A673 (cell line): ENCODE results near the gene NECTIN1. TPM values are rescaled to one million over a fixed set of nuclear protein-coding genes. Genes with fewer than 3 reads are reported as not detected.
A peak's percentile ranks its signal among the peaks of the same experiment; 100 is the strongest.

ENCODE experiments used
- BruUV-seq: library from RNA; stranded (reverse); fragments of 400-500 nt; replicated peaks from 2 replicates; lab custom pipeline; 2021; lab: Mats Ljungman, UMichigan
- CTCF ChIA-PET: fragments of 300-600 bp; sonication (Branson Sonifier 250); formaldehyde crosslinking; loops from one replicate; lab custom pipeline; 2022; ENCODE audit warnings: antibody characterized with exemption; lab: Charles Lee
- POLR2A ChIA-PET: fragments of 300-600 bp; sonication (Branson Sonifier 250); formaldehyde crosslinking; loops from one replicate; lab custom pipeline; 2022; ENCODE audit warnings: antibody characterized with exemption; ENCODE audit not compliant: low non-redundant PET; lab: Charles Lee
- DNase-seq: peaks from one replicate; pipeline ENCODE4 v3.0.0-alpha.2; 2015; ENCODE audit warnings: low spot score
- H3K27ac ChIP-seq: fragments of 200-600 bp; sonication (generic); 2 replicates; pipeline ENCODE4 v1.5.1; 2016; ENCODE audit warnings: mixed run types, low read depth, mild to moderate bottlenecking, mixed read lengths, antibody characterized with exemption, low read length; ENCODE audit not compliant: poor library complexity, severe bottlenecking
- H3K27me3 ChIP-seq: fragments of 200-600 bp; sonication (generic); replicated peaks from 2 replicates; pipeline ENCODE4 v1.6.1; 2017; ENCODE audit warnings: mixed run types, low read depth, mild to moderate bottlenecking, mixed read lengths, antibody characterized with exemption, low read length; ENCODE audit not compliant: insufficient read depth, poor library complexity
- H3K36me3 ChIP-seq: fragments of 200-600 bp; sonication (generic); 2 replicates; pipeline ENCODE4 v1.6.1; 2016; ENCODE audit warnings: mixed run types, mild to moderate bottlenecking, mixed read lengths, antibody characterized with exemption, low read length; ENCODE audit not compliant: insufficient read depth, poor library complexity, severe bottlenecking
- H3K4me1 ChIP-seq: fragments of 200-600 bp; sonication (generic); 2 replicates; pipeline ENCODE4 v1.6.1; 2017; ENCODE audit warnings: mixed run types, mild to moderate bottlenecking, mixed read lengths, antibody characterized with exemption, low read length; ENCODE audit not compliant: insufficient read depth, poor library complexity, severe bottlenecking
- H3K4me3 ChIP-seq: fragments of 200-600 bp; sonication (generic); 2 replicates; pipeline ENCODE4 v1.5.1; 2016; ENCODE audit warnings: low read depth, mixed run types, mild to moderate bottlenecking, mixed read lengths, low read length; ENCODE audit not compliant: poor library complexity, severe bottlenecking
- H3K9me3 ChIP-seq: fragments of 200-600 bp; sonication (generic); 2 replicates; pipeline ENCODE4 v1.6.1; 2016; ENCODE audit warnings: mixed run types, low read depth, mild to moderate bottlenecking, mixed read lengths, antibody characterized with exemption, low read length; ENCODE audit not compliant: poor library complexity, severe bottlenecking
- CTCF ChIP-seq: fragments of 300-800, 200-600 bp; sonication (generic); conservative IDR thresholded peaks from 2 replicates; pipeline ENCODE4 v1.5.1; 2017; ENCODE audit warnings: low read depth, mild to moderate bottlenecking, antibody characterized with exemption, low read length, moderate library complexity, mixed read lengths
- EZH2 ChIP-seq: fragments of 200-600 bp; sonication (generic); IDR thresholded peaks from 2 replicates; pipeline ENCODE4 v1.6.1; 2017; ENCODE audit warnings: borderline replicate concordance, low read depth, mild to moderate bottlenecking, mixed read lengths, antibody characterized with exemption, low read length; ENCODE audit not compliant: poor library complexity, severe bottlenecking
- intact Hi-C: fragments of 100-400 bp; cut with micrococcal nuclease; formaldehyde crosslinking; loops from one replicate; pipeline ENCODE4 v1.10.0; 2022; ENCODE audit not compliant: unreplicated experiment
- total RNA-seq: library from RNA; stranded (reverse); gene quantifications from 2 replicates; pipeline ENCODE4 v1.2.3, GENCODE V29; 2021

NECTIN1 gene
- total RNA-seq, 1 experiment from 2014 or later = 10.1 TPM

GRCh38 chr11:119643876-119644225, 85.1 kb downstream of the NECTIN1 start:
- Histone ChIP-seq H3K4me1 (no peaks in the 10 kb centered on the region), H3K36me3 (no peaks in the 10 kb centered on the region), H3K27me3 (no peaks in the 10 kb centered on the region), H3K27ac (no peak overlapping the region), H3K4me3 (no peak overlapping the region), H3K9me3 (no peaks in the 10 kb centered on the region)
- ChIA-PET POLR2A (no interaction called here), CTCF (interaction anchor here (0.6 to 0.7 kb wide), 2 partner anchors 216 to 487 kb away, joined by 3 to 7 read pairs; no protein-coding TSS in a partner anchor)
- BruUV-seq = no TSS peak
- DNase-seq = no peak
- no peak for TF ChIP-seq CTCF
- no peak for TF ChIP-seq EZH2
- intact Hi-C loops = no loop called here

DNA sequence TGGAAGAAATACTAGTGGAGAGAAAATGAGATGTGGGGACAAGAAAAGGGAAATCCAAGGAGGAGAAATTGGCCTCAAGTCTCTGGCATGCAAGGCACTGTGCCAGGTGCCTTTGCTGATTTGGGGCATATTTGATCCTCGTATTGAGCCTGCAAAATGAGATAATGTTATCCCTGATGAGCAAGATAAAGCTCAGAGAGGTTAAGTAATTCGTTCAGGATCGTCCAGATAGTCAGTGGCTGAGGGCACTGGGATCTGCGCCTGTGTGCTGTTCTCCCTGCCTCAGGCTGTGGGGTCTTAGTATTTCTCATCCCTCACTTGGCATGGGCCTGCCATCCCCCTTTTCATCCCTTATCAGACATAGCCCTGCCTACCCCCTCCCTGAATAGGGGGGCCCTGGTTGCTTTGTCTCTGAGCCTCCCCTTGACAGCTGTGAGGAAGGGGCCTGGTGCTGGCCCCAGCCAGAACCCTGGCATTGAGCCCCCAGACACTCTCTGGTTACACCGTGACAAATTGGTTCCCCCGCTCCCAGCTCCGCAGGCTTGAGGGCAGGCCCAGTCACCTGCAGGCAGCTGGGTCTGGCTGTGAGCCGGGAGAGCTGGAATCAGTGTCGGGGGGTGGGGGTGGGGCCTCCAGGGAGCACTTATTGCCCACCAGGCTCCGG, 85.7 kb downstream of the NECTIN1 start:
- H3K36me3 ChIP-seq = no peaks in the 10 kb centered on the region
- no peaks in the 10 kb centered on the region for H3K4me1 ChIP-seq
- no TSS peak for BruUV-seq
- CTCF ChIA-PET = interaction anchor here (0.6 to 0.7 kb wide), 2 partner anchors 216 to 486 kb away, joined by 3 to 7 read pairs; no protein-coding TSS in a partner anchor
- intact Hi-C loops = no loop called here
- no peak overlapping the region for H3K27ac ChIP-seq
- DNase-seq = no peak
- H3K27me3 ChIP-seq = no peaks in the 10 kb centered on the region
- TF ChIP-seq CTCF (no peak), EZH2 (no peak)
- no peak overlapping the region for H3K4me3 ChIP-seq
- POLR2A ChIA-PET = no interaction called here
- no peaks in the 10 kb centered on the region for H3K9me3 ChIP-seq

DNA sequence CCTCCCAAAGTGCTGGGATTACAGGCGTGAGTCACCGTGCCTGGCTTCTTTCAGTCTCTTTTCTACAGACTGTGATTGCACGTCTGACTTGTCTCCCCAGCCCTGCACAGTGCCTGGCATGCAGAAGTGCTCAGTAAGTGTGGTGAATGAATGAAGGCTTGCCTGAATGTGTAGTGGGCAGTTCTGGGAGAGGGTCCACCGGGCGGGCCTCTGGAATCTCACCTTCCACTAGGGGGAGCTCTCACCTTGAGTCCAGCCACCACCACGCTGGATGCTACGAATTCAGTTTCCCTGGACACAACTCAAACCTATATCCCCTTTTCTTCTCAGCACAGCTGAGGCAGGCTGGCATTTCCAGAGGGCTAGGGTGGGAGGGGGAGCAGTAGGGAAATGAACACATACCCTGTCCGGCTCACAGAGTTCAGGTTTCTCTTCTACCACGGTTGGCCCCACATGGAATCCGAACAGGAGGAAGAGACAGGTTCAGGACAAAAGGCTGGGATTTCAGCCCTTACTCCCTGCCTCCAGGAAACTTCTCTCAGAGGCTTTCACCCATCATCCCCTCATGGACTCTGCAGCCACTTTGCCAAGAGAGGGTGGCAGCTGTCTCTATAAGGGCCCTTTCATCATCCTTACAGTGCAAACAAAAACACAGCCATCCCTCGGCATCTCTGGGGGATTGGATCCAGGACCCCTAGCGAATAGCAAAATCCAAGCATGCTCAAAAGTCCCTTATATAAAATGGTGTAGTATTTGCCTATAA, 86.8 kb downstream of the NECTIN1 start:
- no peaks in the 10 kb centered on the region for H3K4me1 ChIP-seq
- H3K27me3 ChIP-seq = no peaks in the 10 kb centered on the region
- H3K27ac ChIP-seq = no peak overlapping the region
- TF ChIP-seq EZH2 (no peak), CTCF (peak; percentile 72)
- H3K4me3 ChIP-seq = no peak overlapping the region
- CTCF ChIA-PET = interaction anchor here (0.5 to 1.0 kb wide), 6 partner anchors 121 to 658 kb away, joined by 3 to 11 read pairs (median 4); no protein-coding TSS in a partner anchor
- no peaks in the 10 kb centered on the region for H3K36me3 ChIP-seq
- peak; percentile 42 for DNase-seq
- no TSS peak for BruUV-seq
- intact Hi-C loops = no loop called here
- POLR2A ChIA-PET = interaction anchor here (0.7 kb wide), 1 partner anchor 1218 kb away, joined by 11 read pairs; no protein-coding TSS in a partner anchor
- H3K9me3 ChIP-seq = no peaks in the 10 kb centered on the region
